ENCODE results near the gene EPAS1.

EPAS1 gene

DNA sequence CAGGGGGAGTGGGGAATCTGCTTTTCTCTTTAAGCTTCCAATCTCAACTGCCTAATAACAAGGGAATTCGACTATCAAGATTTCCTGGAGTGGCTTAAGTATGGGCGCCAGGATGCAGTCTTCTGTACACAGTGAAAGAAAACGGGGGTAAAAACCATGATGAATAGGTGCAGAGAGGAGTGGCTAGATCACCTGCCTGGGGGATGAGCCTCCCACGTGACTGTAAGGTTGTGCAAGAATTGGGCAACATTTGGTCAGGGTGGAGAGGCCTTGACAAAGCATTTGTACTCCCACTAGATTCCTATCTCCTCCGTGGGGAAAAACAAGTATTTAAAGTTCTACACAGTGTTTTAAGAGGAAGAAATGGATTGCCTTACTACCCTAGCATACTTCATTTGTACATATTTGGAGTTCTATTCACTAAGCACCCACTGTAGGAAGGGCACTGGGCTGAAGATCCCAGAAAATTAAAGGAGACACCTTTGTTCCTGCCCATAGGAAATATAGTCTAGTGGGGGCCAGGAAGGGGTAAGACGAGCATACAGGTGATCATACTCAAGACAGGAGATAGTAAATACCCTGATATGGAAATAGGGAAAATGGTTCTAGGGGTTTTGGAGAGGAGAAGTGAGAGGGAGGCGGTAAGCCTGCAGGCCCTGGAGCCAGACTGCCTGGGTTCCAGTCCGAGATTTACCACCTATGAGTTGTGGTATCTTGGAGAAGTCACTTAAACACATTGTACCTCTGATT, 29.2 kb downstream of the EPAS1 start:
- no peak for DNase-seq

- no peak for DNase-seq
Observed at GRCh38 chr2:46327627-46328026, 30.4 kb downstream of the EPAS1 start.

DNA sequence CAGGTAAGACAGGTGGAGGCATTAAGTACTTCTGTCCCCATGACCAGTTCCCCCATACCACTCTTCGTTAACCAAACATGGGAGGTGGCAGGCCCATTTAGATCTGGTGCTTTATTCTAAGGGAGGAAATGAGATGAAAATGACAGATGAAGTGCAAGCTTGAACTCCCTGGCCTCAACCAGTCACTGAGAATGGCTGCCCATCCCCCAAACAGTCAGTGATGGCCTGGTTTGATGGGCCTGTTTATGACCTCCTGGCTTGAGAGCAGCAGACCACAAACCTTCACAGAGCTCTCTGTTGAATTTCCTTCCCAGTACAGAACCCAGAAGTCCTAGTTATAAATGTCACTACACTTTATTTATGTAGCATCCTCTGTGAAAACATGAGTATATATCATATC, 31.1 kb downstream of the EPAS1 start:
- DNase-seq, result no peak

- DNase-seq, result no peak
Observed at GRCh38 chr2:46328829-46329228, 31.6 kb downstream of the EPAS1 start.

- DNase-seq, result no peak
Observed at GRCh38 chr2:46329340-46329739, 32.1 kb downstream of the EPAS1 start.

DNA sequence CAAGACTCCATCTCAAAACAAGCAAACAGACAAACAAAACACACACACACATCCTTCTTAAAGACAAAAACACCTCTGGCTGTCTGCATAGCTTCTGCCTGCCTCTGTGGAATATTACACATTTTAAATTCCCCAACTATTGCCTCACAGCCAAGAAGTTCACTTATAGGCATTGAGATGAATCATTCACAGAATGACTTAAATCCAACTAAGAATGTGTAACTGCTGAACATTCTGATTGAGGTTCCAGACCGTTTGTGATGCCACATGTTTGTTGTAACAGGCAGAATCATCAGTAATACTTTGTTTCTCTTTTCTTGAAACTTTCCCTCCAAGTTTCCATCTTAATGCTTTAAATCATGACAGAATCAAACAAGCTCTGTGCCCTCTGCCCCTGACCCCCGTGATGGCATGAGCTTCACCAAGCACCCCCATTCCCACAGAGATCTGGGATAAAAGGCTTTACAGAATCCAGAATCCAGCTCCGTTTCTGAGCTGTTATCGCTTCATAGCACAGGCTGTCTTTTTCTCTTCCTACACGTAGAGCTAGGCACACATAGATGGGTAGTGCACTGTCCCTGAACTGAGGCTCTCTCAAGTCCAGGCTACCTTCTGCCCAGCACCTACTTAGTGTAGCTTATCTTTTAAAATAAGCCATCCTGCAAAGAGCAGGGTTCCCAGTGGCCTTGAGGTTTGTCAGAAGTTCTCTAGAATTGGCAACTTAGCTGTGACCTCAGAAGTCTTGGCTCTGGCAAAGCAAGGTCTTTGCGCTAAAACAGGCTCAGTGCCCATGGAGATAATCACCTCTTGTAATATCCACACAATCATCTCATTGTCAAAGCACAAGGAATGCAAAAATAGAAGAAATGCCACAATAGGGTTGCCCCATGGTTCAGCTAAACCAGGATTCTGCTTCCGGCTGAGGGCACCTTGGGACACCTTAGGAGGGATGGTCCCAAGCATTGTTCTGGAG, 32.9 kb downstream of the EPAS1 start:
- no peak for DNase-seq

- no peak for DNase-seq
Observed at GRCh38 chr2:46331109-46331766, 34.0 kb downstream of the EPAS1 start.

- no peak for DNase-seq
Observed at GRCh38 chr2:46332686-46333281, 35.6 kb downstream of the EPAS1 start.

DNA sequence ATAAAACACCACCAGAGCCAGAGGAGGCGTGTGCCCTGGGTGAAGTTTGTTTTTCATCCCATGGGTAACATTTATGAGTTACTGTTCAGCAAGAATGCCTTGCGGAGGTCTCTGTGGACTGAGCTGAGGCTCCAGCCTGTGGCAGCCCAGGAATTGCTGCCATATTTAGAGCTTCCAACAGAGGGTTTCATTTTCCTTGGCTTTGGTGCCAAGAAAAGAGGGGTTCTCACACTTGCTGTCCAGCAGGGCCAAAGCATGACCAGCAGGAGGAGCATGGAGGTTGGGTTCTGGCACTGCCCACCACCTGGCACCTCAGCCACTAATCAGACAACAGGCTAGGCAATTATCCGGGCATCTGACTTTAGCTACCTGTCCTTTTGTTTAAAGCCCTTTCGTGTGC, 36.7 kb downstream of the EPAS1 start:
- DNase-seq, result no peak

- DNase-seq, result no peak
Observed at GRCh38 chr2:46334389-46335271, 37.4 kb downstream of the EPAS1 start.

DNA sequence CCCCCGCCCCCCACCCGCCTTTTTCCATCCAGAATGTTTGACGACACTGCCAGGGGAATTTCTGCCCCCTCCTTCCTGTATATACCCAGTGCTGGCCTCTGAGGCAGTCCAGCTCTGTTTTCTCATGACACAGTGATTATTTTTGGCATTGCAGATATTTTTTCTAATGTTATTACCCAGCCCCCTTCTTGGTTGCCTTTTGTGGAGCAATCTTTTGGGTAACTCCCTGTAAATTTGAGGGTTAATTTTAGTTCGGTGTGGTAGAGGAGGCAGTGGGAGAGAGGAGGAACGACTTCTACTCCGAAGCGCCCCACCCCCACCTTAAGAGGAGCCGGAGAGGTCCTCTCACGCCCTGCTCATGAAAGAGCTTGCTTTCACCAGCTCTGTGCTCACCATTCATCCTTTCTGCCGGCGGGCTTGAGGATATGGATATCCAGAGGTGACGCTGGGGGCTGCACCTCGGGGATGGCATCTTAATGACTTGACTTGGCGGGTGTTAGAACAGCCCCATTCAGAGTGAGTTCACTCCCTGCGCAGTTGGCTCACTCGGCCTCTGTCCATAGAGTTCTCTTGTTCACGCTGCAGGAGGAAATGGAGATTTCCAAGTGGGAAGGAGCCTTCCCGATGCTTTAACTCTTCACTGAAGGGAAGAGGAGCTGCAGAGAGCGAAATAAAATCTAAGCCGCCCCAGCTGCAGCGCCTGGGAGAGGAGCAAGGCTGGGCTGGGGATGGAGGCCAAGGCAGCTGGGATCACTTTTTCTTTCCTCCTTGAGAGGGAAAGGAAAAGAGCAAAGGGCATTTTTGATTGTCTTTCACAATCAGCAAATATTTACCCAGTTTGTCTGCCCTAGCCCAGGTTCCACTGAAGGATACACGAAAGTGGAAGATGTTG, 38.4 kb downstream of the EPAS1 start:
- no peak for DNase-seq

GRCh38 chr2:46336283-46336959, 39.2 kb downstream of the EPAS1 start:
- no peak for DNase-seq

DNA sequence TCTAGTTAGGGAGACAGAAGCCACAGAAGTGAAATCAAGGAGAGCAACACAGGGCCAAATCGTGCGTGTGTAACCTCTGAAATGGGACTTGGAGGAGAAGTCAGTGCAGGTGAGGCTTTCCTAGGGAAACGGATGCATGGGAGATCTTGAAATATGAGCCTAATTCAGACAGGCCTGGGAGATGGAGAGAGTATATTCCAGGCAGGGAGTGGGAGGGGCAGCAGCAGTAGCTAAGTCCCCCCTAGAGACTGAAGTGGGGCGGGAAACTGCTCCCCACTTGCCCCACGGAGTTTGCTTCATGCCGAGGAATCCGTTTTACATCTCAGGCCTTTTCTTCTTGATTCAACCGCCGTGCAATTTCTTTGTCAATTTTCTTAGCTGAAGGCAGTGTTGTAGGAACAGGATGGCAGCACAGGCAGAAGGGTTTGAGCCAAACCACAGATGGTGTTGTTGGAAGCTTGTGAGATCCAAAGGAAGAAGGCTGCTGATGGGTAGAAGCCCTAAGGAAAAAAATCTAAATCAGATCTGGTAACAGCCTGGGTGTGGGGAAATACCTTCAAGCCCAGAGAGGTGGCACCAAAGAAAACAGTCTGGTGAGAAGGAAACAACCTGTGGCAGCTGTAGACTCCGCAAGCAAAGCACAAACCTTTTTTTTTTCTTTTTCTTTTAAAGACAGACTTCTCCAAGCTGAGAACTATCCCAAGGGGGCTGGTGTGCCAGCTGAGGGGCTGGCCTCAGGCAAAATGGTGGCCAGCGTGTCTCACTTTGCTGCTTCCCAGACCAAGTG, 40.2 kb downstream of the EPAS1 start:
- DNase-seq, result no peak

DNA sequence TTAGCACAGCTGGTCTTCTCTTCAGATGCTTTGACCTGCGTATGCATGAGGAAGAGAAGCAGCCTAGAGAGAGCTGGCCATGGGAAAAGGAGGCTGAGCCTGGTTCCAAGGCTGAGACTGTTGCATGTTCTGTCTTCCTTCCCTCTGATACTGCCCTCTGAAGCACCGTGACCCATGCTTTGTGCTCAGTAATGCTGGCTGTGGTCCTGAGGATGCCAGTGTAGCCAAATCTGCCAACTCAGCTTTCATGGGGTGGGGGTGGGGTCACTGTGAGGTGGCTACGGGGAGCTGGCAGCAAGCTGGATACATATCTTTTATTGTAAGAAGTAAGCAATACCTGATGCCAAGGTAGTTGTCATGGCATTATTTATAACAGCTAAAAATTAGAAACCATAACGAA, 41.5 kb downstream of the EPAS1 start:
- no peak for DNase-seq

GRCh38 chr2:46339200-46339599, 42.0 kb downstream of the EPAS1 start:
- DNase-seq, result no peak

GRCh38 chr2:46339676-46340459, 42.7 kb downstream of the EPAS1 start:
- DNase-seq, result no peak

DNA sequence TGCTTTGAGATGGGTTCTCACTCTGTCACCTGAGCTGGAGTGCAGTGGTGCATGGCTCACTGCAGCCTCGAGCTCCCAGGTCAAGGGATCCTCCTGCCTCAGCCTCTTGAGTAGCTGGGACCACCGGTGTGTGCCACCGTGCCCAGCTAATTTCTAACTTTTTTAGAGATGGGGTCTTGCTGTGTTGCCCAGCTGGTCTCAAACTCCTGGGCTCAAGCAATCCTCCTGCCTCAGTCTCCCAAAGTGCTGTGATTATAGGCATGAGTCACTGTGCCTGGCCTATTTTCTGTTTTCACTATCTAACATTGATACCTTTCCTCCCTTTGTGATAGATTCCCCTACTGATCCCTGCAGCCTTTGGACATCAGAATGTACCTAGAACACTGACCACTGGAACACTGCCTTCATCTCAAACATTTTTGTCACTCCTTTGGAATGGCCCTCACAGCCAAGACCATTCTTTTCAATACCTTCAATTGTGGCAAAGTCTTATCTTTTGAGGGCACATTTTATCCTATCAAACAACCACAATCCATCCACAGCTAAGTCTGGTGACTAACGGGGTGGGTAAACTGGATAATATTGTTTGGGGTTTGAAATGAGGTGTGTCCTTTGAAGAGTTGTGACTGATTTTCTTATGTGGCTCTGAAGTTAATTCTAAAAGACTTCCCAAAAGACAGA, 43.7 kb downstream of the EPAS1 start:
- DNase-seq, result no peak

All from activated CD8-positive, alpha-beta memory T cell treated with anti-CD3 and anti-CD28 coated beads, Interleukin-2, amount 50 U/mL, for 4 hours (primary cell).